Measurements from ENCODE around the gene P4HB. TPM values are rescaled to one million over a fixed set of nuclear protein-coding genes. Genes with fewer than 3 reads are reported as not detected.
A peak's percentile ranks its signal among the peaks of the same experiment; 100 is the strongest.

The P4HB gene
- total and polyA plus RNA-seq, 2 donors (not counting 1 experiment from before 2014, with no cell fraction given): 109 to 1,034 TPM

GRCh38 chr17:81885454-81885853, 25.1 kb upstream of the P4HB start:
- no peak overlapping the region for H3K4me2 ChIP-seq (ENCODE audit: extremely low read depth, insufficient read depth, low read length)
- DNase-seq (ENCODE audit: low read depth in 2 of 2): no peak

GRCh38 chr17:81884968-81885367, 24.6 kb upstream of the P4HB start:
- peaks cover 37% of the 10 kb centered on the region for H3K79me2 ChIP-seq (ENCODE audit: control insufficient read depth, insufficient read depth, low read length)
- DNase-seq (ENCODE audit: low read depth in 2 of 2): no peak
- H3K4me1 ChIP-seq (ENCODE audit: control insufficient read depth, extremely low read depth, insufficient read depth, low read length): peaks cover 15% of the 10 kb centered on the region
- no peak overlapping the region for H3K27ac ChIP-seq (ENCODE audit: insufficient read depth, low read length)
- H3K9me3 ChIP-seq (ENCODE audit: control insufficient read depth, insufficient read depth, low read depth, low read length): no peaks in the 10 kb centered on the region
- no peaks in the 10 kb centered on the region for H3K27me3 ChIP-seq (ENCODE audit: control insufficient read depth, insufficient read depth, low read length)
- H3K4me2 ChIP-seq (ENCODE audit: extremely low read depth, insufficient read depth, low read length): no peak overlapping the region
- H4K20me1 ChIP-seq (ENCODE audit: control insufficient read depth, extremely low read depth, insufficient read depth, low read length): no peaks in the 10 kb centered on the region
- no peak overlapping the region for H3K9ac ChIP-seq (ENCODE audit: insufficient read depth, low read length)
- no peak overlapping the region for H3K4me3 ChIP-seq (replicated peaks in 1 of 4; ENCODE audit: control extremely low read depth in 1 of 4, insufficient read depth in 1 of 4, low read depth in 3 of 4, low read length in 4 of 4)
- no peak for TF ChIP-seq EZH2 (IDR thresholded peaks at IDR 0.05; ENCODE audit: low read length, missing control alignments)
- TF ChIP-seq CTCF (conservative IDR thresholded peaks at IDR 0.05 in 1 of 2, IDR thresholded peaks at IDR 0.05 in 1 of 2; ENCODE audit: low read depth in 1 of 2, low read length in 2 of 2): no peak
- no peak overlapping the region for H2AFZ ChIP-seq (ENCODE audit: low read length)
- peaks cover 35% of the 10 kb centered on the region for H3K36me3 ChIP-seq (ENCODE audit: control insufficient read depth, insufficient read depth, low read length)

More at GRCh38 chr17:81885454-81885853, 25.1 kb upstream of the P4HB start:
- H3K9ac ChIP-seq (ENCODE audit: insufficient read depth, low read length): no peak overlapping the region
- H4K20me1 ChIP-seq (ENCODE audit: control insufficient read depth, extremely low read depth, insufficient read depth, low read length): no peaks in the 10 kb centered on the region
- H3K36me3 ChIP-seq (ENCODE audit: control insufficient read depth, insufficient read depth, low read length): peaks cover 35% of the 10 kb centered on the region
- no peak overlapping the region for H3K4me3 ChIP-seq (replicated peaks in 1 of 4; ENCODE audit: control extremely low read depth in 1 of 4, insufficient read depth in 1 of 4, low read depth in 3 of 4, low read length in 4 of 4)
- H3K27ac ChIP-seq (ENCODE audit: insufficient read depth, low read length): no peak overlapping the region
- no peak for TF ChIP-seq CTCF (conservative IDR thresholded peaks at IDR 0.05 in 1 of 2, IDR thresholded peaks at IDR 0.05 in 1 of 2; ENCODE audit: low read depth in 1 of 2, low read length in 2 of 2)
- TF ChIP-seq EZH2 (IDR thresholded peaks at IDR 0.05; ENCODE audit: low read length, missing control alignments): no peak
- H3K27me3 ChIP-seq (ENCODE audit: control insufficient read depth, insufficient read depth, low read length): no peaks in the 10 kb centered on the region
- H3K79me2 ChIP-seq (ENCODE audit: control insufficient read depth, insufficient read depth, low read length): peaks cover 42% of the 10 kb centered on the region
- H3K9me3 ChIP-seq (ENCODE audit: control insufficient read depth, insufficient read depth, low read depth, low read length): no peaks in the 10 kb centered on the region
- H3K4me1 ChIP-seq (ENCODE audit: control insufficient read depth, extremely low read depth, insufficient read depth, low read length): peaks cover 19% of the 10 kb centered on the region
- no peak overlapping the region for H2AFZ ChIP-seq (ENCODE audit: low read length)

- no peak for TF ChIP-seq EZH2 (IDR thresholded peaks at IDR 0.05; ENCODE audit: low read length, missing control alignments)
- TF ChIP-seq CTCF (conservative IDR thresholded peaks at IDR 0.05 in 1 of 2, IDR thresholded peaks at IDR 0.05 in 1 of 2; ENCODE audit: low read depth in 1 of 2, low read length in 2 of 2): no peak
- H3K4me2 ChIP-seq (ENCODE audit: extremely low read depth, insufficient read depth, low read length): no peak overlapping the region
- peak in 1 of 2 donors; percentile 50 for DNase-seq (ENCODE audit: low read depth in 2 of 2)
- H4K20me1 ChIP-seq (ENCODE audit: control insufficient read depth, extremely low read depth, insufficient read depth, low read length): no peaks in the 10 kb centered on the region
- H3K9me3 ChIP-seq (ENCODE audit: control insufficient read depth, insufficient read depth, low read depth, low read length): no peaks in the 10 kb centered on the region
- H3K79me2 ChIP-seq (ENCODE audit: control insufficient read depth, insufficient read depth, low read length): peaks cover 33% of the 10 kb centered on the region
- no peak overlapping the region for H2AFZ ChIP-seq (ENCODE audit: low read length)
- peaks cover 32% of the 10 kb centered on the region for H3K36me3 ChIP-seq (ENCODE audit: control insufficient read depth, insufficient read depth, low read length)
- H3K4me1 ChIP-seq (ENCODE audit: control insufficient read depth, extremely low read depth, insufficient read depth, low read length): peaks cover 11% of the 10 kb centered on the region
- no peak overlapping the region for H3K9ac ChIP-seq (ENCODE audit: insufficient read depth, low read length)
- H3K27me3 ChIP-seq (ENCODE audit: control insufficient read depth, insufficient read depth, low read length): no peaks in the 10 kb centered on the region
- no peak overlapping the region for H3K27ac ChIP-seq (ENCODE audit: insufficient read depth, low read length)
- H3K4me3 ChIP-seq (replicated peaks in 1 of 4; ENCODE audit: control extremely low read depth in 1 of 4, insufficient read depth in 1 of 4, low read depth in 3 of 4, low read length in 4 of 4): no peak overlapping the region
Observed at GRCh38 chr17:81884520-81884919, 24.2 kb upstream of the P4HB start.
